SK-N-SH treated with all-trans-retinoic acid at 6 μM for 48 hours (cell line): ENCODE measurements around the gene PIGP.

Experiments used
- ATAC-seq: fragments of 200-7000 bp; cut with Tn5 transposase; 3 replicates; pipeline ENCODE4 v1.9.1; 2020; ENCODE audit warnings: mild to moderate bottlenecking, moderate library complexity
- ARNTL ChIP-seq: fragments of 450-650 bp; formaldehyde crosslinking; IDR thresholded peaks from 2 replicates; pipeline ENCODE4 v1.5.0; 2020; ENCODE audit warnings: low read depth, mild to moderate bottlenecking, moderate library complexity, borderline replicate concordance
- BACH2 ChIP-seq: fragments of 250-450 bp; sonication (Bioruptor Pico); IDR thresholded peaks from 2 replicates; pipeline ENCODE4 v1.9.0; 2021; ENCODE audit warnings: mild to moderate bottlenecking, borderline replicate concordance
- CSDC2 ChIP-seq: fragments of 250-450 bp; sonication (Bioruptor Pico); IDR thresholded peaks from 2 replicates; pipeline ENCODE4 v1.5.0; 2020; ENCODE audit warnings: mild to moderate bottlenecking, moderate library complexity
- ESRRG ChIP-seq: fragments of 250-450 bp; sonication (Bioruptor Pico); IDR thresholded peaks from 2 replicates; pipeline ENCODE4 v1.6.1; 2021; ENCODE audit warnings: mild to moderate bottlenecking
- GLIS3 ChIP-seq: fragments of 250-450 bp; sonication (Bioruptor Pico); IDR thresholded peaks from 2 replicates; pipeline ENCODE4 v1.5.0; 2020; ENCODE audit warnings: mild to moderate bottlenecking, moderate library complexity
- ISL1 ChIP-seq: fragments of 250-450 bp; sonication (Bioruptor Pico); IDR thresholded peaks from 2 replicates; pipeline ENCODE4 v2.1.2; 2022; ENCODE audit warnings: mild to moderate bottlenecking, moderate library complexity
- OSR1 ChIP-seq: fragments of 250-450 bp; sonication (Bioruptor Pico); IDR thresholded peaks from 2 replicates; pipeline ENCODE4 v1.8.0; 2022; ENCODE audit warnings: moderate library complexity, mild to moderate bottlenecking, inconsistent platforms
- PPARA ChIP-seq: fragments of 250-450 bp; sonication (Bioruptor Pico); IDR thresholded peaks from 2 replicates; pipeline ENCODE4 v1.5.0; 2020; ENCODE audit warnings: mild to moderate bottlenecking, borderline replicate concordance
- SNAI2 ChIP-seq: fragments of 250-450 bp; sonication (Bioruptor Pico); IDR thresholded peaks from 2 replicates; pipeline ENCODE4 v1.5.0; 2020; ENCODE audit warnings: mild to moderate bottlenecking, moderate library complexity
- TOX ChIP-seq: fragments of 250-450 bp; sonication (Bioruptor Pico); IDR thresholded peaks from 2 replicates; pipeline ENCODE4 v1.8.0; 2021; ENCODE audit warnings: mild to moderate bottlenecking, moderate library complexity, borderline replicate concordance
- ZC3H10 ChIP-seq: fragments of 250-450 bp; sonication (Bioruptor Pico); IDR thresholded peaks from 2 replicates; pipeline ENCODE4 v1.5.1; 2021; ENCODE audit warnings: mild to moderate bottlenecking, moderate library complexity
- ZFP30 ChIP-seq: fragments of 450-650 bp; formaldehyde crosslinking; IDR thresholded peaks from 2 replicates; pipeline ENCODE4 v1.5.0; 2022; ENCODE audit warnings: mild to moderate bottlenecking, moderate library complexity
- ZNF565 ChIP-seq: fragments of 450-650 bp; formaldehyde crosslinking; conservative IDR thresholded peaks from 2 replicates; pipeline ENCODE4 v1.5.0; 2020; ENCODE audit warnings: low read depth, mild to moderate bottlenecking, moderate library complexity
- ZNF70 ChIP-seq: fragments of 450-650 bp; formaldehyde crosslinking; IDR thresholded peaks from 2 replicates; pipeline ENCODE4 v1.5.0; 2020; ENCODE audit warnings: mild to moderate bottlenecking, moderate library complexity
- ZNF8 ChIP-seq: fragments of 450-650 bp; formaldehyde crosslinking; IDR thresholded peaks from 2 replicates; pipeline ENCODE4 v1.5.0; 2020; ENCODE audit warnings: mild to moderate bottlenecking, moderate library complexity
- TF ChIP-seq, protein P1 (sequence below): fragments of 250-450 bp; sonication (Bioruptor Pico); IDR thresholded peaks from 2 replicates; pipeline ENCODE4 v1.5.1; 2021; ENCODE audit warnings: mild to moderate bottlenecking, moderate library complexity
- TF ChIP-seq, protein P2 (sequence below): fragments of 250-450 bp; sonication (Bioruptor Pico); IDR thresholded peaks from 2 replicates; pipeline ENCODE4 v1.5.0; 2020; ENCODE audit warnings: mild to moderate bottlenecking, moderate library complexity
- TF ChIP-seq, protein P3 (sequence below): fragments of 250-450 bp; sonication (Bioruptor Pico); IDR thresholded peaks from 2 replicates; pipeline ENCODE4 v1.8.0; 2021; ENCODE audit warnings: low read depth, mild to moderate bottlenecking, moderate library complexity, borderline replicate concordance
- TF ChIP-seq, protein P4 (sequence below): fragments of 250-450 bp; sonication (Bioruptor Pico); IDR thresholded peaks from 2 replicates; pipeline ENCODE4 v1.5.1; 2020; ENCODE audit warnings: low read depth, mild to moderate bottlenecking, moderate library complexity
- TF ChIP-seq, protein P5 (sequence below): fragments of 250-450 bp; sonication (Bioruptor Pico); IDR thresholded peaks from 2 replicates; pipeline ENCODE4 v1.8.0; 2020; ENCODE audit warnings: mild to moderate bottlenecking, moderate library complexity, borderline replicate concordance

Gene PIGP

DNA sequence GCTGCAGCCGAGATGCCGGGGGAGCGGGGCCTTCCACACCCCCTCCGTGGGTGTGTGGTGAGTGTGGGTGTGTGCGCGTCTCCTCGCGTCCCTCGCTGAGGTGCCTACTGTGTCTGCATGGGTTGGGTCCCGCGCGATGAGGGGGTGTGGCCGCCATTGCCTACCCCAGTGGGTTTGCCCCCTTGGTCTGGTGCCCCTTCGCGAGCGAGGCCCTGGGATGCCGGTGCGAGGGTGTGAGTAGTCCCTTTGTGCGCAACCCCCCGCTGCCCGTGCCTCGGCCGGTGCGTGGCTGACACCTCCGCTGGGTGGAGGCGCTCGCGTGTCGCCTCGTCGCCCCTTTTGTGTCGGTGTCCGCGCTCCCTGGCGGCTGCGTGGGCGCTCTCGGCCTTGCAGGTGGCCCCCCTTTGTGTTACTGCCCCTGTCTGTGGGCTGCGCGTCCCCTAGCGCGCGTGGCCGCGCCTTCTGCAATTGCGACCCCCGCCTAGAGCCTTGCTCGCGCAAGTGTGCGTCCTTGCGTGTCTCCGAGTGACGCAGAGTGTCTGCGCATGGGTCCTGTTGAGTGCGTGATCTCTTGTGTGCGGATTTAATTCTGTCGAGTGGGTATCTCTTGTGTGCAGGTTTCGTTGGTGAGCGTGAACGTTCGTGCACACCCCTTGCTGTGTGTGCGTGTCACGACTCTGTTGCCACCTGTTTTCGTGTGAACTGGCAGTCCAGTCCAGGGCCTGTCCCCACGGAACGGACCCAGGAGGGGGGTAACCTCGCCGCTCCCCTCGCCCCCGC is 736 bp upstream of the PIGP start:
- peak; percentile 43 for ATAC-seq

DNA sequence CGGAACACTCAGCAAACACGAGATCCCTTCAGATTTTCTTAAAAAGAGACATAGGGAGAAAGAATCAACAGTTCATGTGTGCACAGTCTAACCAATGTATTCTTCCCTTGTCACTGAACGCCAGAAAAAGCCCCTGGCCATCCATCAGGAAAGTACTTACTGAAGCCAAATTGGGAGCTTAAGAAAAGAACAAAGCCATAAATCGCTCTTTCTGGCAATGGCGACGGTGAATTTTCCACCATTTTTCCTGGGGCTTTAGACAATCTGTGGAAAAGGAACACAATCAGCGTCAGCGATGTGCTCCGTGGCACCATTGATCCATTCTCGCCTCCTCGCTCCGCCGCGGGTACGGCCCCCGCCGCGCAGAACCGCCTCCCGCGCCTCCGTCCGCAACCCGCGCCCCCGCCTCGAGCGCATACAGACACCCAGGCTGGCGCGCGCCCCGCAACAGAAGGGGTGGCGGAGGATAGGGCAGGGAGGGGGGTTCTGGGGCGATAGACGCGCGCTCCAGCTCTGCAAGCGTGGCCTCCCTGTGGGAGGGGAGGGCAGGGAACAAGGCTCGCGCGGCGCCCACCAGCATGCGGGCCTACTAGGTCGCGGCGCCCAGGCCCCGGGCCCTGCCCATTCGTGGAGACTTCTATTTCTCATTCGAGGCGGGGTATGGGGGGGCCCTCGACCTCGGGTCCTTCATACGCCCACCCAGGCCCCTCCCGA is 440 bp downstream of the PIGP start:
- ATAC-seq = peak; percentile 77

More for the DNA sequence above, 736 bp upstream of the PIGP start:
- TF ChIP-seq ISL1 (no peak), ZC3H10 (CRISPR knock-in tag) (no peak), SNAI2 (CRISPR knock-in tag) (no peak)
- TF ChIP-seq, protein P1, sequence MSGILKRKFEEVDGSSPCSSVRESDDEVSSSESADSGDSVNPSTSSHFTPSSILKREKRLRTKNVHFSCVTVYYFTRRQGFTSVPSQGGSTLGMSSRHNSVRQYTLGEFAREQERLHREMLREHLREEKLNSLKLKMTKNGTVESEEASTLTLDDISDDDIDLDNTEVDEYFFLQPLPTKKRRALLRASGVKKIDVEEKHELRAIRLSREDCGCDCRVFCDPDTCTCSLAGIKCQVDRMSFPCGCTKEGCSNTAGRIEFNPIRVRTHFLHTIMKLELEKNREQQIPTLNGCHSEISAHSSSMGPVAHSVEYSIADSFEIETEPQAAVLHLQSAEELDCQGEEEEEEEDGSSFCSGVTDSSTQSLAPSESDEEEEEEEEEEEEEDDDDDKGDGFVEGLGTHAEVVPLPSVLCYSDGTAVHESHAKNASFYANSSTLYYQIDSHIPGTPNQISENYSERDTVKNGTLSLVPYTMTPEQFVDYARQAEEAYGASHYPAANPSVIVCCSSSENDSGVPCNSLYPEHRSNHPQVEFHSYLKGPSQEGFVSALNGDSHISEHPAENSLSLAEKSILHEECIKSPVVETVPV (CRISPR knock-in tag) = no peak

DNA sequence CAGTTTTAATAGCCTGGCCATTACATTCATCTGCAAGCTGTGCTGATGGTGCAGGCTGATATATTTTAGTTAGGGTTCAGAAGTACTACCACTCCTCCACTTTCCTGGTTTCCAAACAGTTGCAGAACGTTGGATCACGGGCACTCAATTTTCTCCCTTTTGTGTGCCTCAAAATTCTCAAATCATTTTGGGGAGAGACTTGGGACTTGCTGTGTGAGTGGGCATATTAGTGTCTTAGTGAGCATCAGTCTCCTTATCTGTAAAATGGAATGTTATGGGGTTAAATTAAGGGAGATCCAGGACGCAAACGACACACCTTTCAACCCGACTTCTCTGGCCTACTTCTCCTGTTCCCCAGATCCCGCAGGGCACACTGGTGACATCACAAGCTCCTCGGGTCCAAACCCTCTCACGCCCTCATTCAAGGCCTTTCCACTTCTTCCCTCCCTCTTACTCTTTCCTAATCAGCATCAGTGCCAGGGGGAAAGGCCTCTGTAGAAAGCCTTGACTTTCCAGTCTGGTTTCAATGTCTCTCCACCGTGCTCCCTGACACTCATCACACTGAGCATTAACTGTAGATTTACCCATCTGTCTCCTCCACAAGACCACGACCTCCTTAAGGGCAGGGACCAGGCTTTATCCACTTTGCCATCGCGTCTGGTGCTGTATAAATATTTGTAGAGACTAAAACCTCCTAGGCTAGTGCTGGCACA is 1.2 kb downstream of the PIGP start:
- peak; percentile 19 for ATAC-seq
- TF ChIP-seq, protein P2, sequence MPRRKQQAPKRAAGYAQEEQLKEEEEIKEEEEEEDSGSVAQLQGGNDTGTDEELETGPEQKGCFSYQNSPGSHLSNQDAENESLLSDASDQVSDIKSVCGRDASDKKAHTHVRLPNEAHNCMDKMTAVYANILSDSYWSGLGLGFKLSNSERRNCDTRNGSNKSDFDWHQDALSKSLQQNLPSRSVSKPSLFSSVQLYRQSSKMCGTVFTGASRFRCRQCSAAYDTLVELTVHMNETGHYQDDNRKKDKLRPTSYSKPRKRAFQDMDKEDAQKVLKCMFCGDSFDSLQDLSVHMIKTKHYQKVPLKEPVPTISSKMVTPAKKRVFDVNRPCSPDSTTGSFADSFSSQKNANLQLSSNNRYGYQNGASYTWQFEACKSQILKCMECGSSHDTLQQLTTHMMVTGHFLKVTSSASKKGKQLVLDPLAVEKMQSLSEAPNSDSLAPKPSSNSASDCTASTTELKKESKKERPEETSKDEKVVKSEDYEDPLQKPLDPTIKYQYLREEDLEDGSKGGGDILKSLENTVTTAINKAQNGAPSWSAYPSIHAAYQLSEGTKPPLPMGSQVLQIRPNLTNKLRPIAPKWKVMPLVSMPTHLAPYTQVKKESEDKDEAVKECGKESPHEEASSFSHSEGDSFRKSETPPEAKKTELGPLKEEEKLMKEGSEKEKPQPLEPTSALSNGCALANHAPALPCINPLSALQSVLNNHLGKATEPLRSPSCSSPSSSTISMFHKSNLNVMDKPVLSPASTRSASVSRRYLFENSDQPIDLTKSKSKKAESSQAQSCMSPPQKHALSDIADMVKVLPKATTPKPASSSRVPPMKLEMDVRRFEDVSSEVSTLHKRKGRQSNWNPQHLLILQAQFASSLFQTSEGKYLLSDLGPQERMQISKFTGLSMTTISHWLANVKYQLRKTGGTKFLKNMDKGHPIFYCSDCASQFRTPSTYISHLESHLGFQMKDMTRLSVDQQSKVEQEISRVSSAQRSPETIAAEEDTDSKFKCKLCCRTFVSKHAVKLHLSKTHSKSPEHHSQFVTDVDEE (CRISPR knock-in tag) = no peak
- TF ChIP-seq, protein P1 (CRISPR knock-in tag) = no peak
- no peak for TF ChIP-seq SNAI2 (CRISPR knock-in tag)
- no peak for TF ChIP-seq ZNF565
- no peak for TF ChIP-seq ESRRG
- TF ChIP-seq, protein P3, sequence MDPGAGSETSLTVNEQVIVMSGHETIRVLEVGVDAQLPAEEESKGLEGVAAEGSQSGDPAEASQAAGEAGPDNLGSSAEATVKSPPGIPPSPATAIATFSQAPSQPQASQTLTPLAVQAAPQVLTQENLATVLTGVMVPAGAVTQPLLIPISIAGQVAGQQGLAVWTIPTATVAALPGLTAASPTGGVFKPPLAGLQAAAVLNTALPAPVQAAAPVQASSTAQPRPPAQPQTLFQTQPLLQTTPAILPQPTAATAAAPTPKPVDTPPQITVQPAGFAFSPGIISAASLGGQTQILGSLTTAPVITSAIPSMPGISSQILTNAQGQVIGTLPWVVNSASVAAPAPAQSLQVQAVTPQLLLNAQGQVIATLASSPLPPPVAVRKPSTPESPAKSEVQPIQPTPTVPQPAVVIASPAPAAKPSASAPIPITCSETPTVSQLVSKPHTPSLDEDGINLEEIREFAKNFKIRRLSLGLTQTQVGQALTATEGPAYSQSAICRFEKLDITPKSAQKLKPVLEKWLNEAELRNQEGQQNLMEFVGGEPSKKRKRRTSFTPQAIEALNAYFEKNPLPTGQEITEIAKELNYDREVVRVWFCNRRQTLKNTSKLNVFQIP (CRISPR knock-in tag) = no peak
- TF ChIP-seq CSDC2 (CRISPR knock-in tag) = no peak
- TF ChIP-seq BACH2 (CRISPR knock-in tag) = no peak
- TF ChIP-seq ARNTL (CRISPR knock-in tag) = no peak

More for the DNA sequence above, 440 bp downstream of the PIGP start:
- peak; percentile 39; the same call in 1 of the 2 replicates for TF ChIP-seq GLIS3 (CRISPR knock-in tag)
- TF ChIP-seq, protein P4, sequence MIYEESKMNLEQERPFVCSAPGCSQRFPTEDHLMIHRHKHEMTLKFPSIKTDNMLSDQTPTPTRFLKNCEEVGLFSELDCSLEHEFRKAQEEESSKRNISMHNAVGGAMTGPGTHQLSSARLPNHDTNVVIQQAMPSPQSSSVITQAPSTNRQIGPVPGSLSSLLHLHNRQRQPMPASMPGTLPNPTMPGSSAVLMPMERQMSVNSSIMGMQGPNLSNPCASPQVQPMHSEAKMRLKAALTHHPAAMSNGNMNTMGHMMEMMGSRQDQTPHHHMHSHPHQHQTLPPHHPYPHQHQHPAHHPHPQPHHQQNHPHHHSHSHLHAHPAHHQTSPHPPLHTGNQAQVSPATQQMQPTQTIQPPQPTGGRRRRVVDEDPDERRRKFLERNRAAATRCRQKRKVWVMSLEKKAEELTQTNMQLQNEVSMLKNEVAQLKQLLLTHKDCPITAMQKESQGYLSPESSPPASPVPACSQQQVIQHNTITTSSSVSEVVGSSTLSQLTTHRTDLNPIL (CRISPR knock-in tag) = no peak
- TF ChIP-seq ISL1 = no peak
- TF ChIP-seq OSR1 (CRISPR knock-in tag) = no peak
- no peak for TF ChIP-seq ZFP30
- TF ChIP-seq ZNF8 (CRISPR knock-in tag) = no peak
- no peak for TF ChIP-seq TOX (CRISPR knock-in tag)
- TF ChIP-seq ZNF70 (CRISPR knock-in tag) = peak; percentile 45; the same call in 1 of the 2 replicates
- TF ChIP-seq ZNF565 = no peak
- no peak for TF ChIP-seq ESRRG
- TF ChIP-seq, protein P2 (CRISPR knock-in tag) = no peak
- no peak for TF ChIP-seq SNAI2 (CRISPR knock-in tag)
- no peak for TF ChIP-seq ARNTL (CRISPR knock-in tag)
- no peak for TF ChIP-seq PPARA (CRISPR knock-in tag)
- TF ChIP-seq, protein P5, sequence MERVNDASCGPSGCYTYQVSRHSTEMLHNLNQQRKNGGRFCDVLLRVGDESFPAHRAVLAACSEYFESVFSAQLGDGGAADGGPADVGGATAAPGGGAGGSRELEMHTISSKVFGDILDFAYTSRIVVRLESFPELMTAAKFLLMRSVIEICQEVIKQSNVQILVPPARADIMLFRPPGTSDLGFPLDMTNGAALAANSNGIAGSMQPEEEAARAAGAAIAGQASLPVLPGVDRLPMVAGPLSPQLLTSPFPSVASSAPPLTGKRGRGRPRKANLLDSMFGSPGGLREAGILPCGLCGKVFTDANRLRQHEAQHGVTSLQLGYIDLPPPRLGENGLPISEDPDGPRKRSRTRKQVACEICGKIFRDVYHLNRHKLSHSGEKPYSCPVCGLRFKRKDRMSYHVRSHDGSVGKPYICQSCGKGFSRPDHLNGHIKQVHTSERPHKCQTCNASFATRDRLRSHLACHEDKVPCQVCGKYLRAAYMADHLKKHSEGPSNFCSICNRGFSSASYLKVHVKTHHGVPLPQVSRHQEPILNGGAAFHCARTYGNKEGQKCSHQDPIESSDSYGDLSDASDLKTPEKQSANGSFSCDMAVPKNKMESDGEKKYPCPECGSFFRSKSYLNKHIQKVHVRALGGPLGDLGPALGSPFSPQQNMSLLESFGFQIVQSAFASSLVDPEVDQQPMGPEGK (CRISPR knock-in tag) = peak; percentile 87; the same call in 1 of the 2 replicates
- no peak for TF ChIP-seq BACH2 (CRISPR knock-in tag)
